TTC549 (cell line): ENCODE measurements around the gene SLC39A8.
"Not testable (repeated sequence)": the region's sequence is repeated elsewhere in the genome, so short reads cannot be mapped to it uniquely, and the experiment has no call there.

ENCODE experiments used
- FAIRE-seq: peaks from 2 replicates; lab custom pipeline; 2012; peaks lifted over from hg19 to GRCh38; lab: Jason Lieb, UNC

The SLC39A8 gene

GRCh38 chr4:102344954-102345794, at the start of gene SLC39A8:
Gene SLC39A8 (minus strand): TSS chr4:102345482. CDS start chr4:102344662, 820 bp downstream.
- FAIRE-seq, result no peak

DNA sequence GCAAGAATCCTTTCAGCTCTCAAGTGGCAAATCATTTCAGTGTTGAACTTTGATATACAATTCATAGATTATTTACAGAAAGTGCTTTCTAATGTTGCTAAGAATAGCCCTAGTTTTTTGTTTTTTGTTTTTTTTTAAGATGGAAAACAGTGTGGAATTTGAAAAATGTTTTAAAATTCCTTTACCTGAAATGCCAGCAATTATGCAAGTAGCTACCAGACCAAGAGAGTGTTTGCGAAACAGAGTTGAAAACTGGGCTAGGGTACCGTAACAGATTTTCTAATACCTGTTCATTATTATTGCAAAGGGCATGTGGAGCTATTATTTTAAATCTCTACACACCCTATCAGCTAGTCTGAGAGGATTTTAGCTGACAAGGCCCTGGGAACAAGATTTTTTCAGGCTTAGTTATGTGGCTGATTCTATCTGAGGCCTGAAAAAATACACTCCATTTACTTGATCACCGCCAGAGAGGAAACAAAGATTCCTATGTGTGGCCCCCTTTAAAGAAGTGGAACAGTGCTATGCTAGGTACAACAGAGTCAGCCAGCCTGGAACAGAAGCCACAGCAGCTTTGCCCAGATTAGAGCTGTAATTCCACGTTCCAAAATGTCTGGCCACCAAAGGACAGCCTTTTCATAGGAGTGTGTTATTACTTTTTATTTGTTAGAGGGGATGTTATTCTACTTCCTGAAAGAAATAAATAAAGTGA, 46.9 kb upstream of the SLC39A8 start:
- no peak for FAIRE-seq

DNA sequence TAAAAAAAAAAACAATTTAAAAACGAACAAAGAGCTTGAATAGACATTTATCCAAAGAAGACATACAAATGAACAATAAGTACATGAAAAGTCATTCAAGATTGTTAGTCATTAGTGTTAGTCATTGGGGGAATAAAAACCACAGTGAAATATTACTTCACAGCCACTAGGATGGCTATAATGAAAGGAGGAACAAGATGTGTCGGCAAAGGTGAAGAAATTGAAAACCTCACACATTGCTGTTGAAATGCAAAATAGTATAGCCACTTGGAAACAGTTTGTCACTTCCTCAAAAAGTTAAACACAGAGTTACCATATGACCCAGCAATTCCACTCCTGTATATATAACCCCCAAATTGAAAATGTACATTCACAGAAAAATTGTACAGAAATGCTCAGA, 45.2 kb upstream of the SLC39A8 start:
- FAIRE-seq, result no peak

DNA sequence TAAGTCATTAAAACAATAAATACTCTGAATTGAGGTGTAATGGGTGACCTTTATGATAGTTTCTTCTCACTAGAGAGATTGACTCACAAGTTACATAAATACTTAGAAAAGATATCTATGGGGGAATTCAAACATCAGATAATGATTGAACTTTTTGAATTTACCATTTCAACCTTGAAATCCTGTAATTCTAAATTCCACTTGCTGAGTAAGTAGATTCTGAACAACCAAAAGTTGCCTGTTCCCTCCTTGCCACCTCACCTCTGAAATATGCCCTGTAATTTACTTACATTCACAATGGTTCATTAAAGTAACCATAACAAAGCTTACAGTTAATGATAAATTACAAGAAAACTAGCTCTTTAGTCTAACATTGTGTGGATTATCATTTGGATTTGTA, 43.3 kb upstream of the SLC39A8 start:
- no peak for FAIRE-seq

- no peak for FAIRE-seq
Observed at GRCh38 chr4:102387552-102388150, 42.4 kb upstream of the SLC39A8 start.

- no peak for FAIRE-seq
Observed at GRCh38 chr4:102386966-102387365, 41.7 kb upstream of the SLC39A8 start.

- not testable (repeated sequence) for FAIRE-seq
Observed at GRCh38 chr4:102380253-102380652, 35.0 kb upstream of the SLC39A8 start.

- FAIRE-seq, result no peak
Observed at GRCh38 chr4:102362922-102363432, 17.7 kb upstream of the SLC39A8 start.

DNA sequence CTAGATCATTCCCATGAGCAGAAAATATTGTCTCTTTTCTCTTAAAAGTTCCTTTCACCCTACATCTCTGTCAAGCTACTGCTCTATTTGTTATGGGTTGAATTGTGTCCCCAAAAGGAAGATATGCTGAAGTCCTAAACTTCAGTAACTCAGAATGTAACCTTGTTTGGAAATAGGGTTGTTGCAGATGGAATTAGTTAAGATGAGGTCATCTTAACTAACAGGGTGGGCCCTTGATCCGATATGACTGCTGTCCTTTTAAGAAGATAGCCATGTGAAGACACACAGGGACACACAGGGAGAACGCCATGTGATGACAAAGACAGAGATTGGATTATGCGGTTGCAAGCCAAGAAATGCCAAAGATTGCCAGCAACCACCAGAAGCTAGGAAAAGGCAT, 12.8 kb upstream of the SLC39A8 start:
- FAIRE-seq, result no peak

DNA sequence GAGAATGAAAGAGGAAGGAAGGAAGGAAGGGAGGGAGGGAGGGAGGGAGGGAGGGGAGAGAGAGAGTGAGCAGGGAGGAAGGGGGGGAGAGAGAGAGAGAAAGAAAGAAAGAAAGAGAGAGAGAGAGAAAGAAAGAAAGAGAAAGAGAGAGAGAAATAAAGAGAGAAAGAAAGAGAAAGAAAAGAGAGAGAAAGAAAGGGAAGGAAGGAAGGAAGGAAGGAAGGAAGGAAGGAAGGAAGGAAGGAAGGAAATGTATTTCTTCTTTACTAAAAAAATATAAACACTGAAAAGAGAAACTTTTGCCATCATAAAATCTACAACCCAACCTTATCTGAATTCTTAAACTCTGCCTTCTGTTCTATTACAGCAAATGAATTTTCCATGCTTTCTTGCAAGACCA, 12.4 kb upstream of the SLC39A8 start:
- FAIRE-seq, result not testable (repeated sequence)

DNA sequence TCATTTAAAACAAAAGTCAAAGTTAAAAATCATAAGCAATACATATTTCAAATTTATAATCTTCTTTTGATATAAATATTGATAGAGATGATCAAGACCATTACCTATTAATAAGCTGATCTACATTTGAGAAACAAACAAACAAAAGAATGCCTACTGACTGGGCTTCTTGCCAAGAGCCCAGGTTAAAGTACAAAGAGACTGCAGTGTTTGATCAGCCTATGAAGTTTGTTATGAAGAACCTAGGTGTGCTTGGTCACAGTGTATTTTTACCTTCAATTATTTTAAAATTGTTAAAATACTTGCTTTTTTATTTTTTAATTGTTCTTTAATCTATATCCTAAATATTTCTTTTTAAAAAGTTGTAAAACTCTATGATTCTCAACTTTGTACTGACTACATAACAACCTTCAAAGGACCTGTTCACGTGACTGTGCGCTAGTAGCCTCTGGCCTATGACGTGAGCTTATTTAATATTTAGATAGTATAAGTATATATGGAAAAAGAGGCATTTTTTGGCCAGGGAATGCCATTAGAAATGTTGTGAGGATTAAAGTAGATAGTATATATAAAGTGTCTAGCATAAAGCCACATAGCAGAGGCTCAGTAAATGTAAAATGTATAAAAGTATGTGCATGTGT, 11.4 kb upstream of the SLC39A8 start:
- FAIRE-seq, result no peak

- no peak for FAIRE-seq
Observed at GRCh38 chr4:102355748-102356147, 10.5 kb upstream of the SLC39A8 start.

DNA sequence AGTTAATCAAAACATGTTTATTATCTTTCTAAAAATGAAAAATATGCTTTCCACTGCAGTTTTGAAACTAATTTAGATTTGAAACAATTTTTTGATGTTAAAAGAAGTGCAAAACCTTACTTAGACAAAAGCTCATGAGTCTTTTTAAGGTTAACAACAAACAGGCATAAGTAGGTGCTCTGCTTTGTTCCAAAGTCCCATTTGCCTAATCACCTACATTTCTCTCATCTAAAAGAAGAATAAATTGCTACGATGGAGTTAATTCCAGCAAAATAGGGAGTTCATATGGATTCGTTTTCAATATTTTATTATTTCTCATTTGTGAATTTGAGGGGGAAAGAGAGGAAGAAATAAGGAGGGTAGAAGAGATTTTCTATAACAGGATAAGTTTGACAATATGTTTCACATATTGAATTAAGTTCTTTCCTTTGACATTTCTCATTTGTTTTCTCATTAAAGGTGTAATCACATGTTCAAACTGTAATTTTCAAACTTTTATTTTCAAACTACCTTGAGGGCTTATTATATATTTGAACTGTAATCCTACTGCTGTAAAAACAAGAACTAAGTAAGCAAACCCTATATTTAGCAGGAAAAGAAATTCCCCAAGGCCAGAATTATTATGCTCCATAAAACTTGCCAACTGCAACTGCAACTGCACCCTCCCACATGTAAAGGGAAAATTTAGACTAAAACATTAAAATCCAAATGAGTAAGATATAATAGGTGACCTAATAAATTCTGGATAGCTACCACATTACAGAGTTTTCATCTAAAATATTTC, 9.6 kb upstream of the SLC39A8 start:
- FAIRE-seq, result no peak

DNA sequence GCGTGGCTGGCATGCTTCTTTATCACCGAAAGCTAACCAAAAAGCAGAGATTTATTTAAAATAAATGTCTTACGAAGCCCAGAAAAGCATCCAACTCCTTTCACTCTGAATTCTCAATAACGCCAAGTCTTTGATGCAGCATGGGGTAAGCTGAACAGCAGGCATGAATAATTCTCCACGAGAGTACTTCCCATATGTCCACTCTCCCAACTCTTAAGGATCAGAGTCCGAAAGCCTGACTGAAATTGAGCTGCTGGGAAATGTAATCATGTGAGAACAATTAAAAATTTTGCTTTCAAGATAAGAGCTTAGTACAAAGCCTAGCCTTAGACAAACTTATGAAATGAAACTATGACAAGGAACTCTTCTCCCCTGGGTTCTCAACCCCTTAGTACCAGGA, 7.5 kb upstream of the SLC39A8 start:
- no peak for FAIRE-seq

GRCh38 chr4:102350634-102351033, 5.4 kb upstream of the SLC39A8 start:
- no peak for FAIRE-seq

DNA sequence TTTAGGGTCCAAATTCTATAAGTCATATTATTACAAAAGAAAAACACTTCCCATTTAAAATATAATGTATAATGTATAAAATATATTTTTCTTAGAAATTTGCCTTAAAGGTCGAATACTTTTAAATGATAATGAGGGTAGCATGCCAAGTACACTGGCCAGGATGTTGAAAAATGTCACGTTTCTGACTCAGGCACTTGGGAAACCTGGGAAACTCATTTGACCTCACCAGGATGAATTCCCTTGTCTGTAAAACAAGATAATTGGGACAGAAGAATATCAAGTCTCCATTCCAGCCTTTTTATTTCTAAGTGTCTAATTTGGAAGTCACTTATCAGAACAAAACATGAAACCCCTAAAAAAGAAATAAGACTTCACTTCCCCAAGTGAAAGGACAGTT, 3.4 kb upstream of the SLC39A8 start:
- no peak for FAIRE-seq

- FAIRE-seq, result no peak
Observed at GRCh38 chr4:102345795-102346100, 466 bp upstream of the SLC39A8 start.

DNA sequence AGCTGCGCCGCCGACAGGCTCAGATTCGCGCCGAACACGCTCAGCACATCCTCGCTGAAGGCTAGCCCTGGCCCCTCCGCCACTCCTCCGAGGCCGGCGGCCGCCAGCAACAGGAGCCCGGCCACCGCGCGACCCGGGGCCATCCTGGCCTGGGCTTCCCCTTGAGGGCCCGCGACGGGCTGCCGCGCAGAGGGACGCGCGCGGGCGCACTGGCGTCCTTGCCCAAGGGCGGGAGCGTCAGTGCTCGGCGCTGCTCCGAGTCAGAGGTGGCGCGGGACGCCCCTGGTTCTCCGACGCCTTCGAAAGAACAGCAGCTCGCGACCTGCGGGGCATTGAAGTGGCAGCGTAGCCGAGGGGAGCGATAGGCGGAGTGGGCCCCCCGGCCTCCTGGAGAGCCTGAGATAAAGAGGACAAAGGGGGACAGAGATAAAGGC, 745 bp downstream of the SLC39A8 start:
- FAIRE-seq, result no peak

- no peak for FAIRE-seq
Observed at GRCh38 chr4:102343964-102344519, 1.2 kb downstream of the SLC39A8 start.

DNA sequence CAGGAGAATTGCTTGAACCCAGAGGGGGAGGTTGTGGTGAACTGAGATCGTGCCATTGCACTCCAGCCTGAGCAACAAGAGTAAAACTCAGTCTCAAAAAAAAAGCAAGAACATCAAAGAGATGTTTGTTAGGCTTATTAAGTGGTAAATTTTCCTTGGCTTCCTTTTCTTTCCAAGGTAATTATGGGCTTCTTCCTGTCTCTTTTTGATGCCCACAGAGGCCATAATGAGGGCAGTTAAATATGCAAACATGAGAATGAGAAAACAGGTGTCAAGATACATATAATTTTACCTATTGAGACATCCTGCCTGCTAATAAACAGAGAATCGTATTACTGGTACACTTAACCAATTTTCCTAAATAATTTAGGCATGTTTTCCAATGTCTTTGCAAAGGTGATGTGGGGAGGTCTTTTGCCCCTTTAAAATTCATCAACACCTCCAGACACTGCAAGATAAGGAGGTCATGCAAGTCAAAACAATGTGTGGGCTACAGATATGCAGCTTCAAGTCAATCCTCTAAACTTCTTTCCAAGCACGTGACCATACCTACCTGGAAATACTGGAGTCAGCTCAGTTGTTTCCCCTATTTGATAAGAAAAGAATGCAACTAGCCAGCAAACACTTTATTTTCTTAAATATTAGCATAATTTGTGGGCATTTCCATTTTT, 2.7 kb downstream of the SLC39A8 start:
- FAIRE-seq, result no peak

DNA sequence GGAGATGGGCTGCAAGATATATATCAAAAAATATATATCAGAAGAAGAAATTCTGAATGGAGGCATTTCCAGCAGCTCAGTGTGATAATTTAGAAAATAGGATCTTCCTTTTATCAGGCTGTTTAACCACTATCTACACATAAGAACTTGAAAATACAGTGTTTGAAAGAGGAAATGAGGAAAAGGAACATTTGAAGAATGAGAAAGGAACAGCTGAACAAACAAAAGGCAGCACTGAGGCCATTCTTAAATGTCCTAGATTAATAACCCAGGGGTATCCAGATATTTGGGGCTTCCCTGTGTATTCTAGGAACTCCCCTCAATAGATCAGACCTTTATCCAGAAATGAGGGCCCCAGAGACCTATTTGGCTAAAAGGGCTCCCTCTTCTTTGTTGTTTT, 4.1 kb downstream of the SLC39A8 start:
- no peak for FAIRE-seq
